Progenitor cell of endocrine pancreas (in vitro differentiated cells): Measurements from ENCODE around the gene EXOC6B. TPM values are rescaled to one million over a fixed set of nuclear protein-coding genes. Genes with fewer than 3 reads are reported as not detected.

Experiments
- DNase-seq: peaks from one replicate; pipeline ENCODE4 v3.0.0; 2021; ENCODE audit warnings: low spot score; ENCODE audit not compliant: unreplicated experiment
- H3K27ac Mint-ChIP-seq: 2 replicates; pipeline ENCODE4 v1.8.0; 2021; ENCODE audit warnings: mild to moderate bottlenecking, moderate library complexity, mixed read lengths
- H3K27me3 Mint-ChIP-seq: 2 replicates; pipeline ENCODE4 v1.8.0; 2021; ENCODE audit warnings: mixed read lengths
- H3K36me3 Mint-ChIP-seq: 2 replicates; pipeline ENCODE4 v1.8.0; 2022; ENCODE audit warnings: mixed read lengths; ENCODE audit not compliant: insufficient read depth
- H3K4me1 Mint-ChIP-seq: 2 replicates; pipeline ENCODE4 v1.8.0; 2021; ENCODE audit warnings: low read depth, mixed read lengths
- H3K4me3 Mint-ChIP-seq: 2 replicates; pipeline ENCODE4 v1.8.0; 2021; ENCODE audit warnings: low read depth, mild to moderate bottlenecking, moderate library complexity, mixed read lengths
- H3K9me3 Mint-ChIP-seq: 2 replicates; pipeline ENCODE4 v1.8.0; 2021; ENCODE audit warnings: low read depth, mixed read lengths
- CTCF ChIP-seq: fragments of 200-600 bp; sonication (generic); IDR thresholded peaks from one replicate; pipeline ENCODE4 v1.5.0; 2021; ENCODE audit warnings: antibody characterized with exemption, mild to moderate bottlenecking; ENCODE audit not compliant: unreplicated experiment
- total RNA-seq: library from RNA; stranded (reverse); gene quantifications from 2 replicates; pipeline ENCODE4 v1.2.1, GENCODE V29; 2021

EXOC6B gene
- total RNA-seq, 1 donor from 2014 or later, result 71.9 TPM

GRCh38 chr2:72149556-72150156 lies 676.2 kb downstream of the EXOC6B start:
- Mint-ChIP-seq H3K4me1 (peaks cover 29% of the 10 kb centered on the region), H3K4me3 (peak overlapping the region; percentile 78), H3K27me3 (peaks cover 41% of the 10 kb centered on the region), H3K9me3 (no peaks in the 10 kb centered on the region), H3K36me3 (no peaks in the 10 kb centered on the region), H3K27ac (peak overlapping the region; percentile 34)
- TF ChIP-seq CTCF, result no peak
- DNase-seq, result no peak

GRCh38 chr2:72148837-72149555 lies 676.8 kb downstream of the EXOC6B start:
- peaks cover 29% of the 10 kb centered on the region for H3K4me1 Mint-ChIP-seq
- H3K36me3 Mint-ChIP-seq, result no peaks in the 10 kb centered on the region
- DNase-seq, result no peak
- peaks cover 42% of the 10 kb centered on the region for H3K27me3 Mint-ChIP-seq
- H3K27ac Mint-ChIP-seq, result peak overlapping the region; percentile 85
- TF ChIP-seq CTCF, result no peak
- no peaks in the 10 kb centered on the region for H3K9me3 Mint-ChIP-seq
- H3K4me3 Mint-ChIP-seq, result peak overlapping the region; percentile 96

GRCh38 chr2:72148003-72148836 lies 677.6 kb downstream of the EXOC6B start:
- peaks cover 33% of the 10 kb centered on the region for H3K4me1 Mint-ChIP-seq
- H3K4me3 Mint-ChIP-seq, result peak overlapping the region; percentile 96
- H3K27ac Mint-ChIP-seq, result peak overlapping the region; percentile 85
- no peaks in the 10 kb centered on the region for H3K36me3 Mint-ChIP-seq
- peaks cover 46% of the 10 kb centered on the region for H3K27me3 Mint-ChIP-seq
- no peak for DNase-seq
- TF ChIP-seq CTCF, result no peak
- H3K9me3 Mint-ChIP-seq, result no peaks in the 10 kb centered on the region

- H3K4me1 Mint-ChIP-seq, result peaks cover 31% of the 10 kb centered on the region
- H3K27ac Mint-ChIP-seq, result peak within 1 kb of the TSS; percentile 85
- H3K27me3 Mint-ChIP-seq, result peaks cover 47% of the 10 kb centered on the region
Measured at GRCh38 chr2:72147303-72147971, 678.4 kb downstream of the EXOC6B start, which contains the start of gene CYP26B1. Gene CYP26B1, minus strand, starts transcription at chr2:72147862. Its CDS starts 28 bp downstream, at chr2:72147834.

More at GRCh38 chr2:72147303-72147971, 678.4 kb downstream of the EXOC6B start, which contains the start of gene CYP26B1:
- Mint-ChIP-seq H3K9me3 (no peaks in the 10 kb centered on the region), H3K36me3 (no peaks in the 10 kb centered on the region), H3K4me3 (peak within 1 kb of the TSS; percentile 96)
- peak; percentile 14 for TF ChIP-seq CTCF
- DNase-seq, result no peak
